ENCODE measurements around the gene OR1G1.
"Not testable (repeated sequence)": the region's sequence is repeated elsewhere in the genome, so short reads cannot be mapped to it uniquely, and the experiment has no call there.

OR1G1 gene

GRCh38 chr17:3127451-3127850 lies at the start of gene OR1G1:
Gene OR1G1 (minus strand): TSS chr17:3127551. CDS start chr17:3127551, 0 bp downstream.
- FAIRE-seq = no peak
- no peak for DNase-seq (ENCODE audit: insufficient read length, low spot score)

DNA sequence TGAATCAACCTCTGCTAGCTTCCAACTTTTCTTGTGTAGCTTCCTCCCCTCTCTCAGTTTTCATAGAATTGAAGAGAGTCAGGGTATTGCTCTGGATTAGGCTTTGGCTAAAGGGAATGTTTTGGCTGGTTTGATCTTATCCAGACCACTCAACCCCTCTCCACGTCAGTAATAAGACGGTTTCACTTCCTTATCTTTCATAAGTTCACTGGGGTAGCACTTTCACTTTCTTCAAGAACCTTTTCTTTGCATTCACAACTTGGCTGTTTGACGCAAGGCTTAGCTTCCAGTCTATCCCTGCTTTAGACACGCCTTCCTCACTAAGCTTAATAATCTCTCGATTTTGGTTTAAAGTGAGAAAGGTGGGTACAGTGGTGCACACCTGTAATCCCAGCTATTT lies 40.2 kb upstream of the OR1G1 start:
- peak; percentile 5 for DNase-seq (ENCODE audit: insufficient read length, low spot score)
- FAIRE-seq = no peak

GRCh38 chr17:3157218-3157617 lies 29.9 kb upstream of the OR1G1 start:
- FAIRE-seq (no peak), DNase-seq (ENCODE audit: insufficient read length, low spot score) (no peak)

DNA sequence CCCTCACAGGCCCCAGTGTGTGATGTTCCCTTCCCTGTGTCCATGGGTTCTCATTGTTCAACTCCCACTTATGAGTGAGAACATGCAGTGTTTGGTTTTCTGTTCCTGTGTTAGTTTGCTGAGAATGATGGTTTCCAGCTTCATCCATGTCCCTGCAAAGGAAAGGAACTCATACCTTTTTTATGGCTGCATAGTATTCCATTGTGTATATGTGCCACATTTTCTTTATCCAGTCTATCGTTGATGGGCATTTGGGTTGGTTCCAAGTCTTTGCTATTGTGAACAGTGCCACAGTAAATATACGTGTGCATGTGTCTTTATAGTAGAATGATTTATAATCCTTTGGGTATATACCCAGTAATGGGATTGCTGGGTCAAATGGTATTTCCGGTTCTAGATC lies 10.1 kb upstream of the OR1G1 start:
- FAIRE-seq = not testable (repeated sequence)

GRCh38 chr17:3104322-3104721 lies 23.0 kb downstream of the OR1G1 start, which contains the start of gene OR1D2:
Gene OR1D2 (minus strand): TSS chr17:3104422. CDS start chr17:3092996, 11,426 bp downstream.
- FAIRE-seq (no peak), DNase-seq (ENCODE audit: insufficient read length, low spot score) (no peak)

More for the DNA sequence above, 10.1 kb upstream of the OR1G1 start:
- not testable (repeated sequence) for DNase-seq (ENCODE audit: insufficient read length, low spot score)

Data from GM19239 (cell line).